ENCODE measurements around the gene ASTN2.
"Not testable (repeated sequence)": the region's sequence is repeated elsewhere in the genome, so short reads cannot be mapped to it uniquely, and the experiment has no call there.

The ASTN2 gene

DNA sequence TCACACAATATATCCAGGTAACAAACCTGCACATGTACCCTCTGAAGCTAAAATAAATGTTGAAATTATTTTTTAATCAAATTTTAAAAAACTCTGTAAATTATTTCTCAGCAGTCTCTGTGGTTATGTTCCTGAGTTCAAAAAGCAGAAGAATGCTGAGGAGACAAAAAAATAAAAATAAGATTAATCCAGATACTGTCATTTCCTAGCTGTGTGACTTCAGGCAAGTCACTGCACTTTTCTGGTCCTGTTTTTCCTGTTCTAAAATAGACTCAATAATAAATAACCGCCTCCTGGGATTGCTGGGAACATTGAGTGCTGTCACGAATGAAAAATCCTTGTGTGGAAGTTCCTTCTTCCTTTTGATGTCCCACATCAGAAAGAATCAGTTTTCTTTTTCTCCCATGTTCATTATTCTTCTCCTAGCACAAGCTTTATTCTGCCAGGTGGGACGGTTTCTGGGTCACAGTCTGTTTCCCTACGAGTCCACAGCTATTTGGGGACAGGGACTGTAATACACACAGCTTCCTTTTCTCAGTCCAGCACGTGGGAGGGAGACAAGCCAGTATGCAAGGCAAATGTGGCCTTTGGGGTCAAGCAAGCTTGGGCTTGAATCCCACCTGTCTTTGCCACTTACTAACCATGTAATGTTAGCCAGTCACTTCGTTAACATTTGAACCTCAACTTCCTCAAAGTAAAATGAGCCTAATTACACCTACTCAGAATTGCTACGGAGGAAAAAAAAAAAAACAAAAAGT is 570.8 kb downstream of the ASTN2 start:
- Histone ChIP-seq H3K36me3 (ENCODE audit: insufficient read depth, low read length) (no peaks in the 10 kb centered on the region), H2AFZ (ENCODE audit: low read depth, low read length) (no peak overlapping the region), H3K4me3 (ENCODE audit: low read length) (no peak overlapping the region), H3K4me1 (ENCODE audit: insufficient read depth, low read length) (no peaks in the 10 kb centered on the region), H3K27me3 (ENCODE audit: insufficient read depth, low read length) (no peaks in the 10 kb centered on the region), H3K9me3 (ENCODE audit: low read length) (no peaks in the 10 kb centered on the region)

DNA sequence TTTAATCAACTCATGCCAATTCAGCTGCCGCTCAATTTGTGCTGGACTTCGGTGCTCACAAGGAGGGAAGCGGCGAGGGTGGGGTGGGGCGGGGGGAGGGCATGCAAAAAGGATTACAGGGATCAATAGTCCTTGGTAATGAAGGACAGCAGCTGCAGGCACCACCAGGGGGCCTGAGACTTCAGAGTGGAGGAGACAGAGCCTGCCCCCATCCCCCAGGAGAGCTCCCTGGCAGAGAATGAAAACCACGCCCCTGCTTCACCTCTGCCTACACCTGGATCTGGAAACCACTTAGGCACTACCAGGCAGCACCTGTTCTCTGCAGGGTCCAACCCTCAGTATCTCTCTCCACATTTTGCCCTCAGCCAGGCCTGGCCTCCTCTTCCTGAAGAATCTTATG is 572.2 kb downstream of the ASTN2 start:
- Histone ChIP-seq H3K27me3 (ENCODE audit: insufficient read depth, low read length) (no peaks in the 10 kb centered on the region), H3K36me3 (ENCODE audit: insufficient read depth, low read length) (no peaks in the 10 kb centered on the region), H3K4me3 (ENCODE audit: low read length) (no peak overlapping the region)

DNA sequence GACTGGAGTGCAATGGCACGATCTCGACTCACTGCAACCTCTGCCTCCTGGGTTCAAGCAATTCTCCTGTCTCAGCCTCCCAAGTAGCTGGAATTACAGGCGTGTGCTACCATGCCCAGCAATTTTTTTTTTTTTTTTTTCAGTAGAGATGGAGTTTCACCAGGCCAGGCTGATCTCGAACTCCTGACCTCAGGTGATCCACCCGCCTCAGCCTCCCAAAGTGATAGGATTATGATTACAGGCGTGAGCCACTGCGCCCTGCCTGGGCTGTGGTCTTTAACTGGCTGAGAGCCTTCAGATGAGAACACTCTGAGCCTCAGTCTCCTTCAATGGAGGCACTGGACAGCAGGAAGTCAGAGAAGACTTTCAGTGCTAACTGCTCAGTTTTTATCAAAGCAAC is 576.4 kb downstream of the ASTN2 start:
- H3K9me3 ChIP-seq (ENCODE audit: low read length); H2AFZ ChIP-seq (ENCODE audit: low read depth, low read length); H3K4me1 ChIP-seq (ENCODE audit: insufficient read depth, low read length); H3K4me3 ChIP-seq (ENCODE audit: low read length); H3K27me3 ChIP-seq (ENCODE audit: insufficient read depth, low read length); H3K36me3 ChIP-seq (ENCODE audit: insufficient read depth, low read length): not testable (repeated sequence)

More for the DNA sequence above, 572.2 kb downstream of the ASTN2 start:
- Histone ChIP-seq H2AFZ (ENCODE audit: low read depth, low read length) (no peak overlapping the region), H3K4me1 (ENCODE audit: insufficient read depth, low read length) (no peaks in the 10 kb centered on the region), H3K9me3 (ENCODE audit: low read length) (no peaks in the 10 kb centered on the region)

DNA sequence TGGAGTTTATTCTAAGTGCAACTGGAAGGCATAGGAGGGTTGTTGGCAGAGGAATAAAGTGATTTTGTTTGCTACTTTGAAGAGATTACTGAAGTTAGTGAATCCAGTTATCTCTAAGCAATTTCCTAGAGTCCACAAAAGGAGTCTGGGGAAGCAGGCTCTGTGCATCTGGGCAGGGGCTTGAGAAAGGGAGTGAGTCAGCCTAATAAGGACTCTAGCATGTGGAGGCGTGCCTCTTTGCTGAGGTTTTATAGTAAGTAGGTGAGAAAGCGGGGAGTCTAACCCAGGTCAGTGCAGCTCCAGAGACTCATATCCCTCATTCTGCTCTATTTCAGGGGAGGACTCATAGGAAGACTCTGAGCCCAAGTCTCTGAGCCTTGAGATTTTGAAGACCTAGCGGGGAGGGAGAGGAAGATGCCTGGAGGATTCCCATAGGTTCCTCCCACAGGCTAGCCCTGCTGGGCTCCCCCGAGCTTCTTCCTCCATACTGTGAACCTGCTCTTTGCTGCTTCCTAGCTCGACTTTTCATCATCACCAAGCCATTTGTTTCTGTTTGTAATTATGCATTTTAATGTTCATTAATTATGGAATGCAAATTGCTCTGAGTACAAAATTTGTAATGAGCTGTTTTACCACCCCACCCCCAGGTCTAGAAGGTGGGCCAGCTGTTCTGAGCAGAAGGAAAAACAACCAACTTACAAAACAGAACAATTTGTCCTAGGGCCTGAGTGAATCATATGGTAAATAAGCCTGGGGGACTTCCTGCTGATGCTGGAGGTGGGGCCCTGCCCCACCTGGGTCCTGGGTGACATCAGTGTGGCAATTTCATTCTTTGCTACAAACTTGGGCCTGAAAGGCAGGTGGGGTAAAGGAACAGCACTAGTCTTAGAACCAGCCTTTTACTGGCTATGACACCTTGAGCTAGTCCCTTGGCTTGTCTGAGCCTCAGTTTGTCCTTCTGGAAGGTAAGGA is 577.6 kb downstream of the ASTN2 start:
- no peaks in the 10 kb centered on the region for H3K9me3 ChIP-seq (ENCODE audit: low read length)
- H2AFZ ChIP-seq (ENCODE audit: low read depth, low read length), result no peak overlapping the region
- H3K4me1 ChIP-seq (ENCODE audit: insufficient read depth, low read length), result no peaks in the 10 kb centered on the region
- no peaks in the 10 kb centered on the region for H3K27me3 ChIP-seq (ENCODE audit: insufficient read depth, low read length)
- H3K4me3 ChIP-seq (ENCODE audit: low read length), result no peak overlapping the region
- H3K36me3 ChIP-seq (ENCODE audit: insufficient read depth, low read length), result no peaks in the 10 kb centered on the region

DNA sequence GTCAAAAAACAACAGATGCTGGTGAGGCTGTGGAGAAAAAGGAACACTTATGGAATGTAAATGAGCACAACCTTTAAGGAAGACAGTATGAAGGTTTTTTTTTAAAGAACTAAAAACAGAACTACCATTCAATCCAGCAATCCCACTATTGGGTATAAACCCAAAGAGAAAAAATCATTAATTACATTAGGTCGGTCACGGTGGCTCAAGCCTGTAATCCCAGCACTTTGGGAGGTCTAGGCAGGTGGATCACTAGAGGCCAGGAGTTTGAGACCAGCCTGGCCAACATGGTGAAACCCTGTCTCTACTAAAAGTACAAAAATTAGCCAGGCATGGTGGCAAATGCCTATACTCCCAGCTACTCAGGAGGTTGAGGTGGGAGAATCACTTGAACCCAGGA is 584.5 kb downstream of the ASTN2 start:
- not testable (repeated sequence) for H3K4me3 ChIP-seq (ENCODE audit: low read length); H3K27me3 ChIP-seq (ENCODE audit: insufficient read depth, low read length); H3K36me3 ChIP-seq (ENCODE audit: insufficient read depth, low read length); H2AFZ ChIP-seq (ENCODE audit: low read depth, low read length); H3K9me3 ChIP-seq (ENCODE audit: low read length); H3K4me1 ChIP-seq (ENCODE audit: insufficient read depth, low read length)

DNA sequence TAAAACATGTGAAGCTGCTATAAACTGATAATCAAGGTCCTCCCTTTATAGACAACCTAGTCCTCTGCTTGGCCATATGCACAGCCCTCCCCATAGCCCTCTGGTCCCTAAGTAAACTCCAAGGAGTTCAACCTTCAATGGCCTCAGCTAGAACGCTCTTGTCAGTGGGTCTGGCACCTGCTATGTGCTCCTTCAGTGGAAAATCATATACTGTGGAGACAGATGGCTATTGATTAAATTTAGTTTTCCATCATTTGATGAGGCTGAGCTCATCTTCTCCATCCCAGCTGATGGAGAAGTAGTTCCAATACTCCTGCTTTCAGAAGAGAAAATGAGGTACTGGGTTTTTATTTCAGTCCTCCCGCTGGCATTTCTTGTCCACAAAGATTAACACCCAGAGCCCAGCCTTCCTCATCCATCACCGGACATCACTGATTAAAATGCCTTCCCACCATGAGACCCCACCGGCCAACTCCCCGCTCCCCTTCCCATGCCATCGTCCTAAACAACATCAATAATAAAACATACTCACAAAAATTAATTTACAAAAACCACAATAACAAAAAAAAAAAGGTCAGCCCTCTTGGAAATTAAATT is 593.1 kb downstream of the ASTN2 start:
- Histone ChIP-seq H3K9me3 (ENCODE audit: low read length) (no peaks in the 10 kb centered on the region), H3K4me1 (ENCODE audit: insufficient read depth, low read length) (no peaks in the 10 kb centered on the region)

DNA sequence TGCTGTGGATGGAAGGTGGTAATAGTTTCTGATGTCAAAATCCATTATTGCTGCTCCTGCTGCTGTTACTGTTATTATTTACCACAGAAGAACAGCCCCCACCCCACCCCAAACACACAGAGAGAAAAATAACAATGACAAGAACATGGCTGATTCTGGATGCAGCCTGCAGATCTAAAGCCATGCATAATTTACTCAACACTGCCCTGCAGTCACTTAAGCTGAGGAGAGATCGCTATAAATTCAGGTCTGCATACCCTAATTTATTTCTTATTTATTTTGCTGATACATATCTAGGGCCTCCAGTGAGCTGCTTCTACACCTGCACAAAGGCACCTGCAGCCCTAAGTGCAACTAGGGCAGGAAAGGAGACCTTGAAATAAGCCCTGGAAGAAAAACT is 595.7 kb downstream of the ASTN2 start:
- Histone ChIP-seq H3K36me3 (ENCODE audit: insufficient read depth, low read length) (no peaks in the 10 kb centered on the region), H2AFZ (ENCODE audit: low read depth, low read length) (no peak overlapping the region), H3K4me3 (ENCODE audit: low read length) (no peak overlapping the region), H3K27me3 (ENCODE audit: insufficient read depth, low read length) (no peaks in the 10 kb centered on the region), H3K4me1 (ENCODE audit: insufficient read depth, low read length) (no peaks in the 10 kb centered on the region), H3K9me3 (ENCODE audit: low read length) (no peaks in the 10 kb centered on the region)

More for the DNA sequence above, 593.1 kb downstream of the ASTN2 start:
- Histone ChIP-seq H2AFZ (ENCODE audit: low read depth, low read length) (no peak overlapping the region), H3K4me3 (ENCODE audit: low read length) (no peak overlapping the region), H3K27me3 (ENCODE audit: insufficient read depth, low read length) (no peaks in the 10 kb centered on the region), H3K36me3 (ENCODE audit: insufficient read depth, low read length) (no peaks in the 10 kb centered on the region)

DNA sequence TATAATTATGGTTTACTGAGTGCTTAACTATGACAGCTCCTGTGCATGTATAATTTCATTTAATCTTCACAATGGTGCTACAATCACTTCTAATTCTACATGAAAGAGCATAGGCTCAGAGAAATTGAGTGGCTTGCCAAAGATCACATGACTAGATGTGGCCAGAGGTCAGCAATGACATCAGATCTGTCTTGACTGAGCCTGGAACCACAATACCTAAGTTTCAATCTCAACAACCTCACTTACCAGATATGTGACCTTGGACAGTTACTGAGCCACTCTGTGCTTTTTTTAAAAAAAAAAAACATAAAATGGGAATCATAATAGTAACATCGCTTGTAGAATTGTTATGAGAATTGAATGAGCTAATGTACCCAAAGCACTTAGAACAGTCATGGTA is 597.1 kb downstream of the ASTN2 start:
- Histone ChIP-seq H3K9me3 (ENCODE audit: low read length) (no peaks in the 10 kb centered on the region), H3K27me3 (ENCODE audit: insufficient read depth, low read length) (no peaks in the 10 kb centered on the region), H3K4me3 (ENCODE audit: low read length) (no peak overlapping the region), H2AFZ (ENCODE audit: low read depth, low read length) (no peak overlapping the region), H3K36me3 (ENCODE audit: insufficient read depth, low read length) (no peaks in the 10 kb centered on the region), H3K4me1 (ENCODE audit: insufficient read depth, low read length) (no peaks in the 10 kb centered on the region)

DNA sequence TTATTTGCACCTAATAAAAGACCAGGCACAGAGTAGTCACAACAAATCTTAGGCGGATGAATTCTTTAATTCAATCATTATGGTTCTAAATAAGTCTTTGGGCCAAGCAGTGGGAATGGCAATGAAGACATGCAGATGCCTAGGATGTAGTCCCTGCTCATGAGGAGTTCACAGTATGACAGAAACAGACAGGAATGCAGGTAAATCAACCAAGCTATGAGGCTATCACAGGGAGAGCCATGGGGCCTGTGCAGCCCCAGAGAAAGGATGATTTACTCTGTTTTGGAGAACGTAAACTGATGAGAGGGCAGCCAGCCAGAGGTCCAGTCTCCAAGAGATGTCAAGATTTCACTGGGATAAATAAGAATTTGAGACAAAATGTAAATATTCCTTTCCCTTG is 598.4 kb downstream of the ASTN2 start:
- no peak overlapping the region for H3K4me3 ChIP-seq (ENCODE audit: low read length)
- no peak overlapping the region for H2AFZ ChIP-seq (ENCODE audit: low read depth, low read length)
- no peaks in the 10 kb centered on the region for H3K36me3 ChIP-seq (ENCODE audit: insufficient read depth, low read length)
- H3K4me1 ChIP-seq (ENCODE audit: insufficient read depth, low read length), result no peaks in the 10 kb centered on the region
- H3K9me3 ChIP-seq (ENCODE audit: low read length), result no peaks in the 10 kb centered on the region
- no peaks in the 10 kb centered on the region for H3K27me3 ChIP-seq (ENCODE audit: insufficient read depth, low read length)

DNA sequence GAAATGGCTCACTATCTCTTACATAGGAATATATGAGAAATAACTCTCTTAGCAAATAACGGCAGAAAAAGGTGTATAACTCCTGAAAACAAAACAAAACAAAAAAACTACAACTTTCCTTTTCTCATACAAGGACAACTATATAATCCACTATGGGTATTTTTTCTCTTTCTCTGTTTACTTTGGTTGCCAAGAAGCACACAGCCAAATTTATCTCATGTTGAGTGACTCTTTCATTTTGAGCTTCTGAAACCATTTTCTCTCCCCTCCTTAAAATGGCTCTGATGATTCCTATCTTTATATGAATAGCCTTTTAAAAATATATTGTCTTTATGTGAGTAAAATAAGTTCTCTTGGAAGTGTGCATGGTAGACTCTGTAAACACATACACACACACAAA is 599.0 kb downstream of the ASTN2 start:
- Histone ChIP-seq H3K4me3 (ENCODE audit: low read length) (no peak overlapping the region), H2AFZ (ENCODE audit: low read depth, low read length) (no peak overlapping the region), H3K27me3 (ENCODE audit: insufficient read depth, low read length) (no peaks in the 10 kb centered on the region), H3K4me1 (ENCODE audit: insufficient read depth, low read length) (no peaks in the 10 kb centered on the region), H3K36me3 (ENCODE audit: insufficient read depth, low read length) (no peaks in the 10 kb centered on the region), H3K9me3 (ENCODE audit: low read length) (no peaks in the 10 kb centered on the region)

DNA sequence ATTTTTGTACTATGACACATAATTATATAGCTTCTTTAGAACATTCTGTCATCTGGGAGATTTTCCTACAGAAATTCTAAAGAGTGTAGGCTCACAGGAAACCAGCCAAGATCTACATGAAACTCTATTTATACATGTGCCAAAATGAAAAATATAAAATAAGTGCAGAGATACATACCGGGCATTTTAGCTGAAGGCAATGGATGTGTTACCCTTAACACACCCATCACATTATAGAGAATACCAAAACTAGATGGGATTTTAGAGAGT is 601.9 kb downstream of the ASTN2 start:
- Histone ChIP-seq H3K36me3 (ENCODE audit: insufficient read depth, low read length) (no peaks in the 10 kb centered on the region), H3K9me3 (ENCODE audit: low read length) (no peaks in the 10 kb centered on the region), H2AFZ (ENCODE audit: low read depth, low read length) (no peak overlapping the region), H3K27me3 (ENCODE audit: insufficient read depth, low read length) (no peaks in the 10 kb centered on the region), H3K4me3 (ENCODE audit: low read length) (no peak overlapping the region), H3K4me1 (ENCODE audit: insufficient read depth, low read length) (peaks cover 5% of the 10 kb centered on the region)

DNA sequence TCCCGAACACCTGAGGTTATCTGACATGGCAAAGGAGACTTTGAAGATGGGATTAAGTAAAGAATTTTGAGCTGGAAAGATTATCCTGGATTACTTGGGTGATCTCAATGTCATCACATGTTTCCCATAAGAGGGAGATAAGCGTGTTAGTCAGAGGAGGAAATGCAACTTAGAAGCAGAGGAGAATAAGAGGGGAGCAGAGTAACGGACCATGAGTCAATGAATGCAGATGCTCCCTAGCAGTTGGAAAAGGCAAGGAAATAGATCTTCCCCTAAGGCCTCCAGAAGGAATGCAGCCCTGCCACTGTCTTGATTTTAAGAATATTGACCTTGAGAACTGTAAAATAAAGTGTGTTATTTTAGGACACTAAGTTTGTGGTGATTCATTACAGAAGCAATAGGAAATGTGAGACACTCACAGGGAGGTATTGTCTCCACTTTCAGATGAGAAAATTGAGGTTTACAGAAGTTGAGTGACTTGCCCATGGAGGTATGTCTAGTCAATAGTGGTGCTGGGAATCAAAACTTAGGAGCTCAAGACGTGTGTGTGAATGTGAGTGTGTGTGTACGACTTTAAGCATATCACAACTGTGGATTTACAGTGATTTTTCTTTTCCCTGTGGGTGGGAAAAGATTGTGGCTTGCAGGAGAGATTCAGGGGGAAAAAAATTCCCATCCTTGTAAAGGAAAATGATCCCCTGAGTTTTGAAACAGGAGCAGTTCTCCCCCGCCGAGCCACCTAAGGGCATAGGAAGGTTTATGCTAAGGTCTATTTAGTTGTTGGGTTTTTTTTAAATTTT is 602.4 kb downstream of the ASTN2 start:
- no peak overlapping the region for H2AFZ ChIP-seq (ENCODE audit: low read depth, low read length)
- H3K4me1 ChIP-seq (ENCODE audit: insufficient read depth, low read length), result peaks cover 5% of the 10 kb centered on the region
- H3K36me3 ChIP-seq (ENCODE audit: insufficient read depth, low read length), result no peaks in the 10 kb centered on the region
- no peaks in the 10 kb centered on the region for H3K27me3 ChIP-seq (ENCODE audit: insufficient read depth, low read length)
- H3K9me3 ChIP-seq (ENCODE audit: low read length), result no peaks in the 10 kb centered on the region
- no peak overlapping the region for H3K4me3 ChIP-seq (ENCODE audit: low read length)

DNA sequence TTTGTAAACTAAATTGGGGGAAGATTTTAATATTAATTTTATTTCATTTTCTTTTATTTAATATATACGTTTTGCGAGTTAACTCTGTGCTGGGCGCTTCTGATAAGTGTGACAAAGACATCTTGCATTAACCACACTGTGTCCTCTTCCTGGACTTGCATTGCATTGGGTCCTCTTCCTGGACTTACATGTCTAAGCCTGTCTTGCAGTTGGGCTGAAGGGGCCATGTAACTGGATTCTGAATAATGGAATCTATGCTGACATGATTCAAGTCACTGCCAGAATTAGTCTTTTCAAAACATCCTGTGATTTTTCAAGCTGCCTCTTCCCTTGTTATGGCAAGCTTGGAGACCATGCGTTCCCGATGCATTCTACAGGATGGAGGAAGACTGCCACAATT is 605.2 kb downstream of the ASTN2 start:
- no peaks in the 10 kb centered on the region for H3K36me3 ChIP-seq (ENCODE audit: insufficient read depth, low read length)

More for the DNA sequence above, 605.2 kb downstream of the ASTN2 start:
- Histone ChIP-seq H3K4me1 (ENCODE audit: insufficient read depth, low read length) (peaks cover 5% of the 10 kb centered on the region), H3K4me3 (ENCODE audit: low read length) (no peak overlapping the region), H2AFZ (ENCODE audit: low read depth, low read length) (no peak overlapping the region), H3K9me3 (ENCODE audit: low read length) (no peaks in the 10 kb centered on the region), H3K27me3 (ENCODE audit: insufficient read depth, low read length) (no peaks in the 10 kb centered on the region)
